RWPE1 (cell line): ENCODE results near the gene GDPD5.
"Not testable (repeated sequence)": the region's sequence is repeated elsewhere in the genome, so short reads cannot be mapped to it uniquely, and the experiment has no call there.

Source experiments
- CTCF ChIA-PET: fragments of 350-600 bp; sonication (Branson Sonifier 250); formaldehyde crosslinking; extraction: SDS; loops from one replicate; lab custom pipeline; 2021; lab: Yijun Ruan, JAX
- POLR2A ChIA-PET: fragments of 400-600 bp; formaldehyde crosslinking; extraction: SDS; loops from one replicate; lab custom pipeline; 2020; ENCODE audit warnings: antibody characterized with exemption; ENCODE audit not compliant: low non-redundant PET; lab: Yijun Ruan, JAX
- DNase-seq: peaks from one replicate; pipeline ENCODE4 v3.0.0; 2012; ENCODE audit warnings: low spot score
- H3K27ac ChIP-seq: fragments of 450-650 bp; 2 replicates; pipeline ENCODE4 v1.5.1; 2017
- CTCF ChIP-seq: fragments of 450-650 bp; conservative IDR thresholded peaks from 2 replicates; pipeline ENCODE4 v1.5.1; 2017; ENCODE audit warnings: low read depth, mild to moderate bottlenecking

Gene GDPD5

GRCh38 chr11:75423721-75424120 is 102.0 kb downstream of the GDPD5 start:
- DNase-seq, result no peak
- POLR2A ChIA-PET, result no interaction called here
- TF ChIP-seq CTCF, result no peak
- CTCF ChIA-PET, result interaction anchor here (0.5 to 1.1 kb wide), 2 partner anchors 21 to 243 kb away, joined by 3 read pairs; no protein-coding TSS in a partner anchor
- H3K27ac ChIP-seq, result no peak overlapping the region

- H3K27ac ChIP-seq, result 0 out of 2 replicates have a peak overlapping the region, but pooled peaks have one; percentile 17
- no peak for DNase-seq
- TF ChIP-seq CTCF, result no peak
- ChIA-PET CTCF (interaction anchor here (0.6 to 0.9 kb wide), 2 partner anchors 38 to 116 kb away, joined by 3 read pairs; no protein-coding TSS in a partner anchor), POLR2A (no interaction called here)
These were observed 103.2 kb downstream of the GDPD5 start for GRCh38 chr11:75422248-75423231.

DNA sequence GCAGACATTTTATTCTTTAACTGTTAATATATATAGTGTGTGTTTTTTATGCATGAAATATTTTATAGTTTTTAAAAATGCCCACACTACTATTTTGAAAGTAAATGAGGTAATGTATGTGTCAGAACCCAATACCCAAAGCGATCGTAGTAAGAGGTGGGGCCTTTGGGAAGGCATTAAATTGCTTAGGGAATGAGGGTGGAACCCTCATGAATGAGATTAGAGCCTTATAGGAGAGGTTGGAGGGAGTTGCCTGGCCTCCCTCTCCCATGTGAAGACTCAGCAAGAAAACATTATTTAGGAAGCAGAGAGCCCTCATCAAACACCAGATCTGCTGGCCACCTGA is 103.9 kb downstream of the GDPD5 start:
- ChIA-PET POLR2A (no interaction called here), CTCF (interaction anchor here (0.6 to 0.9 kb wide), 2 partner anchors 37 to 117 kb away, joined by 3 read pairs; no protein-coding TSS in a partner anchor)
- TF ChIP-seq CTCF, result no peak
- H3K27ac ChIP-seq, result no peak overlapping the region
- no peak for DNase-seq

- POLR2A ChIA-PET, result no interaction called here
- H3K27ac ChIP-seq, result peak overlapping the region; percentile 14; the same call in 1 of the 2 replicates
- CTCF ChIA-PET, result no interaction called here
- DNase-seq, result no peak
- TF ChIP-seq CTCF, result no peak
These were observed 104.6 kb downstream of the GDPD5 start for GRCh38 chr11:75421035-75421602.

DNA sequence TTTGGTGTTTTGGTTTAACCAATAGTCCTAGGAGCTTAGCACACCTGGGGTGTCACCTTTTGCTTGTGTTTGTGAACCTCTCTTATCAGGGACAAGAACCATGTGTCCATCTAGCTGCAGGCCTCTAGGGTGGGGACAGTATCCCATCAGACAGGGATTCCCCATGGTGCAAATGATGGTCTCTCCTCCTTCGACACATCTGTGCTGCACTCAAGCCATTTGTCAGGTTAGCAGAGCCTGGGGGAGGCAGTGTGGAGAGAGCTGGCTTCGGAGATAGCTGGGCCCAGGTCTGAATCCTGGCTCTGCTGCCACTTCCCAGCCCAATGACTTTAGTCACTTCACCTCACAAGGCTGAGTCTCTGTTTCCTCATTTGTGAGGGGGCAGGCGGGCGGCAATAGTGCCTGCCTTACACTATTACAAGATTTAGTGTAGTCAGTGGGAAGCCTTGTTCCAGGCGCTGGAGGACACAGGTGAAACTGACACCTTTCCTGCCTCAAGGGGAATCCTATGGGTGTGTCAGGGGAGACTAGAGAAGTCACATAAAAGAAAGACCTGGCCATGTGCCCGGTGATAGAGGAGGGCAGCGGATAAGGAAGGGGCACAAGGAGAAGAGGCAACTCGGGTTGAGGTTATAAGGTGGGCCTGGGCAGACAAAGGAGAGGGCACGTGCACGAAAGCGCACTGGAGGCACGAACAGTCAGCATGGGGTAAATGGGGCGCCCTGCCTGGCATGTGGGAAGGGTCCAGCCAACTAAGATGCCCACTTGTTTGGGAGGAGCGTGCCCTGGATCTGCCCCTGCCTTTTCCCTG is 105.3 kb downstream of the GDPD5 start:
- peak overlapping the region; percentile 14; the same call in 1 of the 2 replicates for H3K27ac ChIP-seq
- ChIA-PET POLR2A (no interaction called here), CTCF (no interaction called here)
- no peak for TF ChIP-seq CTCF
- no peak for DNase-seq

GRCh38 chr11:75413864-75414263 is 111.9 kb downstream of the GDPD5 start:
- no peak for TF ChIP-seq CTCF
- POLR2A ChIA-PET, result no interaction called here
- no peak overlapping the region for H3K27ac ChIP-seq
- no peak for DNase-seq
- CTCF ChIA-PET, result interaction anchor here (0.7 kb wide), 1 partner anchor 484 kb away, joined by 3 read pairs; no protein-coding TSS in a partner anchor

GRCh38 chr11:75413146-75413545 is 112.6 kb downstream of the GDPD5 start:
- DNase-seq, POLR2A ChIA-PET: not testable (repeated sequence)
- CTCF ChIA-PET, result interaction anchor here (0.6 to 0.7 kb wide), 2 partner anchors 484 to 1707 kb away, joined by 3 read pairs; no protein-coding TSS in a partner anchor
- peak overlapping the region; percentile 33 for H3K27ac ChIP-seq

GRCh38 chr11:75409971-75410370 is 115.8 kb downstream of the GDPD5 start:
- DNase-seq, POLR2A ChIA-PET, H3K27ac ChIP-seq, CTCF ChIA-PET: not testable (repeated sequence)
